ENCODE data around the gene FAM83G. TPM values are rescaled to one million over a fixed set of nuclear protein-coding genes. Genes with fewer than 3 reads are reported as not detected.

FAM83G gene
- total RNA-seq, 1 experiment from 2014 or later = 38.7 TPM

GRCh38 chr17:18987862-18988545 lies 16.6 kb downstream of the FAM83G start:
- H3K27me3 ChIP-seq (ENCODE audit: insufficient read depth, low read length) = no peaks in the 10 kb centered on the region
- no peaks in the 10 kb centered on the region for H3K4me1 ChIP-seq (ENCODE audit: insufficient read depth, low read length)
- no peak overlapping the region for H3K27ac ChIP-seq (ENCODE audit: insufficient read length, low read depth, low read length)
- H3K23ac ChIP-seq (ENCODE audit: insufficient read length, low read depth, low read length) = no peak overlapping the region
- H3K14ac ChIP-seq (ENCODE audit: insufficient read depth, low read length) = no peak overlapping the region
- no peak overlapping the region for H3K4me2 ChIP-seq (ENCODE audit: insufficient read depth, insufficient read length, low read length)
- no peak overlapping the region for H3T11ph ChIP-seq (ENCODE audit: low read length)
- H3K79me1 ChIP-seq (ENCODE audit: insufficient read depth, low read depth, low read length, poor library complexity, severe bottlenecking) = no peaks in the 10 kb centered on the region
- no peak overlapping the region; a peak in 1 of 7 replicates for H3K27ac Mint-ChIP-seq
- no peak overlapping the region for H2AFZ ChIP-seq (ENCODE audit: low read length)
- no peaks in the 10 kb centered on the region for H4K20me1 ChIP-seq (ENCODE audit: control insufficient read depth, insufficient read depth, insufficient read length)
- no peak overlapping the region for H2AK5ac ChIP-seq (ENCODE audit: insufficient read length, low read length)
- no peak overlapping the region for H4K5ac ChIP-seq (ENCODE audit: insufficient read length, low read depth, low read length)
- H3K9ac ChIP-seq (ENCODE audit: extremely low read depth, insufficient read length, low read length) = no peak overlapping the region
- H3K23me2 ChIP-seq (ENCODE audit: insufficient read length, low read depth, low read length, poor library complexity, severe bottlenecking) = no peaks in the 10 kb centered on the region
- no peaks in the 10 kb centered on the region for H3K9me3 Mint-ChIP-seq
- peaks cover 7 to 37% (median 30%) of the 10 kb centered on the region in 3 experiments; a peak in 6 of 7 replicates for H3K36me3 Mint-ChIP-seq (ENCODE audit: insufficient read depth in 1 of 3, low read depth in 3 of 3)
- H3K4me3 Mint-ChIP-seq = no peak overlapping the region
- H3K56ac ChIP-seq (ENCODE audit: insufficient read length, low read depth, low read length) = no peak overlapping the region
- H3K18ac ChIP-seq (ENCODE audit: insufficient read length, low read depth, low read length) = no peak overlapping the region
- no peak overlapping the region for H3K4ac ChIP-seq (ENCODE audit: low read depth, low read length)
- H3K9me3 ChIP-seq (ENCODE audit: control insufficient read depth, low read depth, low read length) = no peaks in the 10 kb centered on the region
- no peak overlapping the region for H2BK120ac ChIP-seq (ENCODE audit: low read depth, low read length, poor library complexity, severe bottlenecking)
- no peak overlapping the region for H4K8ac ChIP-seq (replicated peaks; ENCODE audit: insufficient read length, low read depth, low read length)
- H2BK5ac ChIP-seq (ENCODE audit: insufficient read length, low read length) = no peak overlapping the region
- peaks cover 0 to under 1% of the 10 kb centered on the region in 2 experiments; a peak in 1 of 4 replicates for H3K4me1 Mint-ChIP-seq
- no peak for DNase-seq
- H4K91ac ChIP-seq (ENCODE audit: insufficient read length, low read depth, low read length) = no peak overlapping the region
- no CpG with 5 or more reads among the region's 14 CpGs for WGBS (ENCODE audit: extremely low coverage, insufficient read length, low lambda C conversion rate)
- TF ChIP-seq CTCF (conservative IDR thresholded peaks at IDR 0.05) = no peak
- H3K79me2 ChIP-seq (ENCODE audit: insufficient read depth, low read length) = no peaks in the 10 kb centered on the region; the same call in 1 of the 2 replicates
- no peaks in the 10 kb centered on the region for H3K27me3 Mint-ChIP-seq (ENCODE audit: low read depth)
- no peak overlapping the region for H2BK20ac ChIP-seq (ENCODE audit: low read depth, low read length, poor library complexity, severe bottlenecking)
- H2BK12ac ChIP-seq (ENCODE audit: insufficient read length, low read depth, low read length) = no peak overlapping the region
- H2BK15ac ChIP-seq (ENCODE audit: low read depth, low read length) = no peak overlapping the region
